ENCODE measurements around the gene FAM120A.

FAM120A gene

GRCh38 chr9:93598647-93599241, 147.3 kb downstream of the FAM120A start:
- no peak for DNase-seq

- no peak for DNase-seq
These were observed 148.3 kb downstream of the FAM120A start for GRCh38 chr9:93599571-93600403.

DNA sequence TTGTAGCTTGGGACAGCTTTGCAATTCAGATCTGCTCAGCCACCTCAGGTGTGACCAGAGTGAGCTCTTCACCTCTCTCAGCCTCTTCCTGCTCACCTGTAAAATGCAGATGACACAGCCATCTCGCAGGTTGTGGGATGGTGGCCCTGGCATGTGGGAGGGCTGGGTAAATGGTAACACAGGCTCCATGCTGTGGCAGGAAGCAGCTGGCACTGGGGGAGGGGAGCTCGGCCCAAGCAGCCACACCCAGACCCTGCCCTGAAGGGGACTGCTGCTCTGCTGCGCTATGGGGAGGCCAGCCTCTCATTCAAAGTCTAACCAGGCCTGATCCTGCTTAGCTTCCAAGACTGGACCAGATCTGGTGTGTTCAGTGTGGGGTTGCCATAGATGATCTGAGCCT, 149.0 kb downstream of the FAM120A start:
- no peak for DNase-seq

- no peak for DNase-seq
These were observed 149.6 kb downstream of the FAM120A start for GRCh38 chr9:93601063-93601462.

- DNase-seq, result no peak
These were observed 150.2 kb downstream of the FAM120A start for GRCh38 chr9:93601666-93602065.

GRCh38 chr9:93603011-93603410, 151.5 kb downstream of the FAM120A start:
- no peak for DNase-seq

- DNase-seq, result no peak
These were observed 152.4 kb downstream of the FAM120A start for GRCh38 chr9:93603906-93604326.

DNA sequence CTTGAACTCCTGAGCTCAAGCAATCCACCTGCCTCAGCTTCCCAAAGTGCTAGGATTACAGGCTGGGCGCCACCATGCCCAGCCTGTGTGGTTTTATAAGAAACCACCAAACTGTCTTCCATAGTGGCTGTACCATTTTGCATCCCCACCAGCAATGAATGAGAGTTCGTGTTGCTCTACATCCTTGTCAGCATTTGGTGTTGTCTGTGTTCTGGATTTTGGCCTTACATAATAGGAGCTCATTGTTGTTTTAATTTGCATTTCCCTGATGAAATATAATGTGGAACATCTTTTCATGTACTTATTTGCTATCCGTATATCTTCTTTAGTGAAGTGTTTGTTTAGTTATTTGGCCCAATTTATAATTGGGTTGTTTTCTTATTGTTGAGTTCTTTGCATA, 154.7 kb downstream of the FAM120A start:
- DNase-seq, result no peak

DNA sequence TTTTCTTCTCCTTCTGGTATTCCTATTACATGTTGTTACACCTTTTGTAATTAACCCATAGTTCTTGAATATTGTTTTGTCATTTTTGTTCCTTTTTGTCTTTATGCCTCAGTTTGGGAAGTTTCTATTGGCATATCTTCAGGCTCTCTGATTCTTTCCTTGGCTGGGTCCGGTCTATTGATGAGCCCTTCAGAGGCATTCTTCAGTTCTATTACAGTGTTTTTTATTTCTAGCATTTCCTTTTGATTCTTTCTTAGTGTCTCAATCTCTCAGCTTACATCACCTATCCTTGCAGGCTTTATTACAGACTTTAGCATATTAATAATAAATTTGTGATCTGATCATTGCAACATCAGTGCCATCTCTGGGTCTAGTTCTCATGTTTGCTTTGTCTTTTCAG, 158.7 kb downstream of the FAM120A start:
- DNase-seq, result no peak

- no peak for DNase-seq
These were observed 160.7 kb downstream of the FAM120A start for GRCh38 chr9:93612052-93612795.

GRCh38 chr9:93612796-93613154, 161.3 kb downstream of the FAM120A start:
- no peak for DNase-seq

- no peak for DNase-seq
These were observed 161.7 kb downstream of the FAM120A start for GRCh38 chr9:93613174-93613573.

GRCh38 chr9:93613791-93614190, 162.3 kb downstream of the FAM120A start:
- no peak for DNase-seq

- DNase-seq, result no peak
These were observed 163.5 kb downstream of the FAM120A start for GRCh38 chr9:93614830-93615468.

Measured in activated naive CD4-positive, alpha-beta T cell treated with anti-CD3 and anti-CD28 coated beads, Interleukin-2, amount 50 U/mL, for 16 hours (primary cell).